Stimulated activated naive CD4-positive, alpha-beta T cell (primary cell): ENCODE measurements around the gene RAET1E.
A peak's percentile ranks its signal among the peaks of the same experiment; 100 is the strongest.
"Not testable (repeated sequence)": the region's sequence is repeated elsewhere in the genome, so short reads cannot be mapped to it uniquely, and the experiment has no call there.

Experiments
- DNase-seq, 6 experiments: peaks; one replicate each; lab custom pipeline; 2025; lab: John Stamatoyannopoulos, UW

The RAET1E gene, protein sequence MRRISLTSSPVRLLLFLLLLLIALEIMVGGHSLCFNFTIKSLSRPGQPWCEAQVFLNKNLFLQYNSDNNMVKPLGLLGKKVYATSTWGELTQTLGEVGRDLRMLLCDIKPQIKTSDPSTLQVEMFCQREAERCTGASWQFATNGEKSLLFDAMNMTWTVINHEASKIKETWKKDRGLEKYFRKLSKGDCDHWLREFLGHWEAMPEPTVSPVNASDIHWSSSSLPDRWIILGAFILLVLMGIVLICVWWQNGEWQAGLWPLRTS

DNA sequence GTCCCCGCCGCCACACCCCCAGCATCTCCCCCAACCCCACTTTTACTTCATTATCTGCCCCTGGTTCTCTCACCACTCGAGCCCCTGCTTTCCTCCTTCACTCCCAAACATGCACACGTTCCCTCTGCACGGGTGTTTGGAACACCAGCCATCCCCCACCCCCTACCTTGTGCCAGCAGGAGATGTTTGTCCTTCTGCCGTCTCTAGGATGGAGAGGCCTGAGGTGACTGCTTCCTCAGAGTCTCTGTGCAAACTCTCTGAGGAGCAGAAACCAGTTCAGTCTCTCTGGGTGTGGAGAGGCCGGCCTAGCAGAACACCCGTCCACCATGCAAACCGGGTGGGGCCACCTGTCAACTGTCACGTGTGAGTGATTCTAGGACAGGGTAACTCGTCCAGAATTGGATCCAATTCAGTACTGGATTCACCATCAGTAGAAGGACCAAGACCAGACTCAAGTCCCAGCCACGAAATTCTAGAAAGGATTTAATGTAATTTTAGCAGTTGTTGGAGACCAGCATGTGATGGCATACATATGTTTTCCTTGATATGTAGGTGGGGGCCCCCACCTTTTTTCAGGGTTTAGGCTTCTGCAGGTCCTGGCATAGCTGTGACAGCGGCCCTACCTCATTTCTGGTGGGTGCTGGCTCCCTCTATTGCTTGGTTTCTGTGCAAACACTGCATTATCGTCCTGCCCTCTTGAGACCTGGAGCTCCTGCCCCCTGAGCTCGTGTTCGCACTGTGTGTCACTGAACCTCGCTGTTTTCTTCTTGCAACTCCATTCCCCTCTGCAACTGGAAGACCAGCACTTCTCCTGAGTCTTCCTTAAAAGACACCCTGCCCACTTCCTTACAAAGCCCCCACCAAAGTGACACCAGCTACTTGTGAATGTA lies at the start of gene RAET1E:
Gene RAET1E (minus strand): TSS at position 259 of the 890 bp plus-strand sequence. CDS start 7,212 bp downstream, outside the sequence.
- no peak for DNase-seq

DNA sequence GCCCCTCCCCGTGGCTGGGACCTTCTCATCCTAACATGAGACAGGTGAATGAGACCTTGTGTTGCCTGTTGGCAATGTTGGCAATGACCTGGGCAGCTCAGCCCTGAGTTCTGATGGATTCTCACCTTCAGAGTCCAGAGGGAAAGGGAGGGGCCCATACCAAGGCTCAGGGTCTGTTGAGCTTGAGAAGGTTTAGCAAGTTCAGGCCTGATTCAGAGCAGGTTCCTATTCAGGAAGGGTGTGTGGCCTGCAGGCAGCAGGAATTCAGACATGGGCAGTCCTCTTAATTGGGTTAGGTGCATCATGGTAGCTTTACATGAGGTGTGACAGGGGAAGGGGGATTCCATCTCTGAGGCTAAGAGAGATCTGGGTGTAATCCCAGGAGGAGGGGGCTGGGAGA lies 49.6 kb upstream of the RAET1E start:
- not testable (repeated sequence) for DNase-seq

DNA sequence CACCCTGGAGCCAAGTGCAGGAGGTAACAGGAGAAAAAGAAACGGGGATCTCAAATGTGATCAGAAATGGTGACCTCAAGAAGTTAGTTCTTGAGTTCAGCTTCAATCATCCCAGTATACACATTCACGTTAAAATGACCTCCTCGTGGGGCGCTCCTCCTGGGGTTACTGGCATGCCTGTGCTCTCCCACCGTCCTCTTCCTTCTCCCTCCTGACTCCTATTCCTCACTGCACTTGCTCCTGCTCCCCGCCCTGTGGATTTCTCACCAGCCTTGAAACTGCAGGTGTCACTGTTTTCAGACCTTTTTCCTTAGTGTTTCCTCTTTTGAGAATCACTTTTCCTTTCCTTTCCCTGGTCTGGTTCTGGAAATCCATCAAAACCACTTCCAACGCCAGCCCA lies 48.7 kb upstream of the RAET1E start:
- DNase-seq, result not testable (repeated sequence)

DNA sequence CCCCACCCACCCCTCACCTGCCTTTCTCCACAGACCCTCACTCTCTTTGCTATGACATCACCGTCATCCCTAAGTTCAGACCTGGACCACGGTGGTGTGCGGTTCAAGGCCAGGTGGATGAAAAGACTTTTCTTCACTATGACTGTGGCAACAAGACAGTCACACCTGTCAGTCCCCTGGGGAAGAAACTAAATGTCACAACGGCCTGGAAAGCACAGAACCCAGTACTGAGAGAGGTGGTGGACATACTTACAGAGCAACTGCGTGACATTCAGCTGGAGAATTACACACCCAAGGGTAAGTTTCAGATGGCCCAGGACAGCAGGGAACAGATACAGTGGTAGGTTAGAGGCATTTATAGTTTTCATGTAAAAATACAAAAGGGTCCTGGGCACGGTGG lies 47.4 kb upstream of the RAET1E start:
- DNase-seq, result not testable (repeated sequence)

DNA sequence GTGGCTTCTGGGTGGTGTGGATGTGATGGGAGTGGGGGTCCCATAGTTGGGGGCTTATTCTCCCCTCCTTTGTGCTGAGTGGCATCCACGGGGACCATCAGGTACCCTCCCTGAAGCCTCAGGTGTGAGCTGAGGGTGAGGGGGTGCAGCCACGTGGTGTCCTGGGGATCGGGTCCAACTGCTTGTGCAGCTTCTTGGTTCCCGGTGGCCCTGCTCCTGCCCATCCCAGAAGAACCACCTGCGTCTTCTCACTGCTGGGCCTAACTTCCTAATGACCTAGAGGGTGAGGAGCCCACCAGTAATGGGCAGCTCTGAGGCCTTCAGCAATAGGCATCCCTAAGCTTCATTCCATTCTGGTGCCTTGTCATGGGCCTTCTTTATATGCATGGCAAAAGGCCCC lies 45.4 kb upstream of the RAET1E start:
- DNase-seq, result not testable (repeated sequence)

DNA sequence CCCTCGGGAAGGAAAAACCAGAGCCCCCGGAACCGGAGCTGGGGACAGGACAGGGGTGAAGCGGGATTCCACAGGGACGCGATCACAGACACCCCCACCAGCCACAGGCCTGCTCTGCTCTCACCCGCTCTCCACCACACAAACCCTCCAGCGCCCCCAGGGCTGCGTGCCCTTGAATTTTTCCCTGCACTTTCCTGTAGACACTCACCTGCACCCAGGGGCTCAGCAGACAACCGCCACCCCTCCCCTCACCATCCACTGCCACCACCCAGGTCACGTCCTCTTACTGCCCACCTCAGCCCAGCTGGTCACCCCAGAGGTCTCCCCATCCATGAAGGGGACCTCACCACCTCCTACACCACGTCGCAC lies 44.5 kb upstream of the RAET1E start:
- peak in 1 of 6 experiments; percentile 39 for DNase-seq

DNA sequence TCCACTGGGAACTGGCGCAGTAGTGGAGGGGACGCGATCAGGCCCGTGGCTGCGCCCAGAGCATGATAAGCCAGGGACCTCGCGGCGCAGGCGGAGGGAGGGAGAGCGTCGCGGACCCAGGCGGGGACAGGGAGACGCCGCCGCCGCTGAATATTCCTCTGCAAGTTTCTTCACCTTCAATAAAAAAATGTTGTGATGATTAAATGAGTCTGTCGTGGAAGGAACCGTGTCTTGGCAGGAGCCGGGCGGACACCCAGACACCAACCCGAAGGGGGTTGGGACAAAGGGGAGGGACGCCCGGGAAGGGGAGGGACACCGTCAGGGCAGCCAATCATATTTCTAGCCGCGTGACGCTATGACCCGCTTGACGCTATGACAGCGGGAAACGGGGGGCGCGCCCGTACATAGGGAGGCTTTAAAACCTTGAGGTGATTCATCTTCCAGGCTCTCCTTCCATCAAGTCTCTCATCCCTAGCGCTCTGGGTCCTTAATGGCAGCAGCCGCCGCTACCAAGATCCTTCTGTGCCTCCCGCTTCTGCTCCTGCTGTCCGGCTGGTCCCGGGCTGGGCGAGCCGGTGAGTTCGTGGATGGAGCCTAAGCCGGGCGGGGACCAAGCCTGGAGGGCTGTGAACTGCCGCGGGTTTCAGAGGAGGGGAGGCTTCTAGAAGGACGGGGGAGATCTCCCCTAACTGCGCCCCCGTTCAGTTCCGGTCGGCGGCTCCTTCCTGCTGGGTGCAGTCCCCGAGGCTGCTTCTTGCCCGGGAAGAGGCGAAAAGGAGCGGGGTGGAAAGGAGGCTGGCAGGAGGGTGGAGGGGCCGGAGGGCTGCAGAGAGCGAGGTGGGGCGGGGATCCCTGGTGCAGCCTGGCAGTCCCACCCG lies 43.9 kb upstream of the RAET1E start, which contains the start of gene ULBP2:
Gene ULBP2 (plus strand): TSS at position 432 of the 878 bp plus-strand sequence. CDS start 59 bp downstream, at position 491.
- peak; percentile 70 to 87 (median 84) for DNase-seq

DNA sequence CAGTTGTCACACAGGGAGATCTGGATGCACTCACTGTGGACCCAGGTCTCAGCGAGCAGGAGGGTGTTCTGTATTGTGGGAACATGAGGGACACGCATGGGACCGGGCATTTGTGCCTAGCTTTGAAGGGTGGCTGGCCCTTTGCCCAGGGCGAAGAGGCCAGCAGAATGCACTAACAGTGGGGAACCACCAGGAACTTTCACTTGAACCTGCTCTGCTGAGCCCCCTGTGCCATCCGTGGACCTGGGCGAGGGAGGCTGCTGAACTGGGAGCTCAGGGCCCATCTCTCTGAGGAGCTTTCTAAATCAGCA lies 42.7 kb upstream of the RAET1E start:
- no peak for DNase-seq

DNA sequence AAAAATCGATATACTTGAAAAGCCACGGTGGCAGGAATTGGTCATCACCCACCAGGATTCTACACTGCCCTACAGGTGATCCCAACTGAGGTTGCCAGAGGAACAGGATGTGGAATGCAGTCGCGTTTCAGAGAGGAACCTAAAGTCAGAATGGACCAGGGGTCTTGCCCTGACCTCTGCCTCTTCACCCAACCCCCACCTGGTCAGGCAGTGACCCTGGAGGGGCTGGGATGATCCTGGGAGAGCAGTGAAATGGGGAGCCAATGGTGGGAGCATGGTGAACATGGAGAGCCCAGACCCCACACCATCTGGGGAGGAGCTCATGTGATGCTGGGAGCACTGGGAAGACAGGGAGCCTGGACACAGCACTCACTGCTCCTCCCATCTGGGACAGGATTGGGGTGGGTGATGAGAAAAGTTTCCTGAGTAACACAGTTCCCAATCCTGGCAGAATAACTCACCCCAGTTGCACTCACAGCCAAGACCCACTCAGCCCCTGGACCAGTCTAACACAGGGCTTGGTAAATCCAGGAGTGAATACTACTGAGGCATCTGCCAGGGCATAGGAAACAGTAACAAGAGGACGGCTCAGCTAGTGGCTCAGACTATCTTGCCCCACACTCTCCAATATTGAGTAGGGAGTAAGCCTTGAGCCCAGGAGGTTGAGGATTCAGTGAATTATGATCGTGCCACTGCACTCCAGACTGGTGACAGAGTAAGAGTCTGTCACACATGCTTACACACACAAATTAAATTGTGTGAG lies 42.2 kb upstream of the RAET1E start:
- DNase-seq, result no peak

DNA sequence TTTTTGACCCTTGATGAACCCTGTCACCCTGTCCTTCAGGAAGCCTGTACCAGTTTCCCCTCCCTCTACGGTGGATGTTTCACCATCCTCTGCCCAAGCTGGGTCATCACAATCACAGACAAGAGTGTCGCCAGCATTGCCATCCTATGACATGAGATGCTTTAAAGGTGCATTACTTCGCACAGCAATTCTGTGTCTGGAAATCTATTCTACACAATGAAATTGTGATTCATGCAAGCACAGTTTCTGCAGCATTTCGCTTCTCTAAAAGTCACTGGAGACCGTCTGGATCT lies 41.4 kb upstream of the RAET1E start:
- DNase-seq, result no peak

DNA sequence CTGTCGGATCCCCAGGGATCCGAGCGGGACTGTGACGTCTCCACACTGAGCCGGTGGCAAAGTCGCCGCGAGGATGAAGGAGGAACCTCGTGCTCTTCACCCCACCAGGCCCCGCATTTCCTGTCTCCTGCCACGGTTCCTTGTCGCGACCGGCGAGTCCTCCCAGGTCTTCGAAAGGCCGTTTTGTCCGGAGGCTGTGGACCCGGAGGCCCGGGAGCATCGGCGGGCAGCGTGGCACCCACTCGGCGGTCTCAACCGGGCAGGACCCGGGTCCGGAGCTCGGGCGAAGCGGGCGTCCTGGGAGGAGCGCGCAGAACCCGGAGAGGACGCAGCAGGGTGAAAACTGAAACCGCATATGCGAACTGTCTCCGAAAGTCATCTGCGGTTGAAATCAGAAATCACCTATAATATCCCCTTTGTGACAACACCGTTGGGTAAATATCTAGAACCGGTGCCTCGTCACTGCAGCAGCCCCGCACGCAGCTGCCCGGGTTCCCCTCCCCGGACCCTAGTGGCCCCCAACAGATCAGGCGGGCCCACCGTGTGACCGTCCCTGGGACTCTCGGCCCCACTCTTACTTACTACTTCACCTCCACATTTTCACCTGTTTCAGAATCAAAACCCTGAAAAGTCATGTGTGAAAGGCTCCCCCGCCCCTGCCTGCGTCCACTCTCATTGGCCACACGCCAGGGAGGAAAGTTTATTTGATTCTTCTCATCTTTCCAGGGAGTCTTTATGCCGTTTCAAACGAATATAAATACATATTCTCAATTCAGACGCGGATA lies 40.9 kb upstream of the RAET1E start:
- DNase-seq, result peak; percentile 28 to 69 (median 51)

DNA sequence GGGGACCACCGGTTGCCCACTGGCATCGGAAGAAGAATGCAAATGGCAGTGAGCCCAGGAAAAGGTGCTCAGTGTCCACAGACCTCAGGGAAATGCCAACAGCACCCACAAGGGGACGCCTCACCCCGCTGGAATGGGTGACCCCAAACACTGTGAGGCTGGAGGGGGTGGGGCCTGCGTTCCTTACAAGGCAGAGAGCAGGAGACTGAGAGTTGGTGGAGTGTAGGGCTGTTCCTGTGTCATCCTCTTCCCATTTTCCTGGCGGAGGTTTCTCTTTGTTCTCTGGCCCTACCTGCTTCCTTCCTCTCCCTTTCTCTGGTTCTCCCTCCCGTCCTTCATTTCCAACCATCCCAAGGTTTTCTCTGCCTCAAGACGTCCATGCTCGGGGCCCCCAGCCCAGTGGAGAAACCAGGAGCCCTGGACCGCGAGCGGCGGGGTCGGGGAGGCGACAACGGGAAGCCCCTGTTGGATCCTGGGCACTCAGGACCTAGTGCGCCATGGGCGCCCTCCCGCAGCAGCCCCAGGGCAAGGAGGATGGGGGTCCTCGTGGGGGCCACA lies 40.2 kb upstream of the RAET1E start:
- peak in 1 of 6 experiments; percentile 42 for DNase-seq

DNA sequence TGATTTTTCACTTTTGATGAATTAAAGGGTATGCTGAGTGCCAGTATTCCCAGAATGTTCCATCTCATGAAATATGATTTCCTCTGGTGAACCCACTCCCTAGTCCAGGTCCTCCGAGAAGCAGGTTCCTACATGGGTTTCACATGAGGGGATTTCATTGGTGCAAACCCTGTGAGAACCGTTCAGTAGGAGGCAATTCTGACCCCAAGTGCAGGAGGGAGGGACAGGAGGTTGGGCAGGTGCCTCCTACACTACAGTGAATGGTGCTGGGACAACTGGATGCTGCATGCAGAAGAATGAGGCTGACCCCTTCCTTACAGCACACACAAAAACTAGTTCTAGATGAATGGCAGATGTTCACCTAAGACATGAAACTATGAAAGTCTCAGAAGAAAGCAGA lies 38.8 kb upstream of the RAET1E start:
- DNase-seq, result no peak

DNA sequence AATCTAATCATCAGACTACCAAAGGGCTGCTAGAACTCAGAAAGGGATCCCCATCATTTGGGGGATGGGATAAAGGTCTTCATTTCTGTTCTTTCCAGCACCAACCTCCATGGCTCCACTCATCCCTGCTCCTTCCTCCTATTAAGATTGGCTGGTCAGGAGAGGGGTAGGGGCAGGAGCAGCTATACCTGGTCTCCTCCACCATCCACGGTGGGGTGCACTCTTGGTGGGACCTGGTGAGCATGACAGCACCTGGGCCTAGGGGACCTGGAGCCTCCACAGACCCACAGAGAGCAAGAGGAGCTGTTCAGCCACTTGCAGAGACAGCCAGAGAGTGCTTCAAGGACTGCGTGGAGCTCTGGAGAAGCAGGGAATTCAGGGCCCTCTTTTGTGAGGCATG lies 37.8 kb upstream of the RAET1E start:
- no peak for DNase-seq

DNA sequence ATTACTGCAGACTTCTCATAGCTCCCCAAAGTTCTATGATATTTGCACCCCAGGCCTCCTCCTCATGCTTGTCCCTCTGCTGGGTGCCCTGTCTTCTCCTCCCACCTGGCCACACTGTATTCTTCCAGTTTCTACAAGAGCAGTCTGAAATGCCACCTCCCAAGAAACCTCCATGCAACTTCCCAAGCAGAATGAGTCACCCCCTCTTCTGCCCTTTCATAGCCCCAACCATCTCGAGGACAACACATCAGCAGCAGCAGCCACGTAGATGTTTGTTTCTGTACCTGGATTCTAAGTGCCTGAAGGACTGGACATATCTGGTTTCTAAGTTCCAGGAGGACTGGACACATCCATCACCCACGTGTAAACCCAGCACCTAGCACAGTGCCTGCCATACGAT lies 37.3 kb upstream of the RAET1E start:
- DNase-seq, result no peak

DNA sequence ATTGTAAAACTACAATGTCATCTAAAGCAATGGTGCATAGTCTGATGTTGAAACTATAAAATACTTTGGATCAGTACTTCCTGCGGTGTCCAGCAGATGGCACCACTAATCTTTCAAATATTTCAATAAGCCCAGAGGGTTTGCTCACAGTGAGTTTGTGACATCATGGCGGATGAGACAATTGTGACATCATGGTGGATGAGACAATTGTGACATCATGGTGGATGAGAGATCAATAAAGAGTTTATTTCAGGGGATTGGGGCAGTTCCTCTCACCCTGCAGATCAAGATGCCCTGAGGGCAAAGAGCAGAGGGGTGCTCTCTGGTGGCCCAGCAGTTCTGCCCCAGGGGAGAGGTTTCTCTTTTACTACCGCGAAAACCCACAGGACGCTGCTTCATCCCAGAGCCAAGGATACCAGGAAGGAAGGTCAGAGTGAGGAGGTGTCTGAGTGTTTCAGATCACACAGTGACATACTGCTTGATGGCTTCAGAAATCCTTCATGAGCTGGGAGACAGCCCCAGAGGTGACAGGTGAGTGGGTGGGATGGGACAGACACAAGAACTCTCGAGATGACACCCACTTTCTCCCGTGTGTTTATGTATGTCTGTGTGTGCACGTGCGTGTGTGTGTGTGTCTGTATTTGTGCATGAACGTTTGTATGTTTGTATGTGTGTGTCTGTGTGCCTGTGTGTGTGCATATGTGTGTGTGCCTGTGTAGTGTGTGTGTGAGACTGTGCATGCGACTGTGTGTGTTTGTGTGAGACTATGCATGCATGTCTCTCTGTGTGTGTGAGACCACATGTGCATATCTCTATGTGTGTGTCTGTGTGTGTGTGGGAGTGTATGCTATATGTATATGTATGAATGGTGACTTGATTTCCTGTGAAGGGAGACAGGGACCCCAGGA lies 36.6 kb upstream of the RAET1E start:
- peak; percentile 46 to 81 (median 55) for DNase-seq

DNA sequence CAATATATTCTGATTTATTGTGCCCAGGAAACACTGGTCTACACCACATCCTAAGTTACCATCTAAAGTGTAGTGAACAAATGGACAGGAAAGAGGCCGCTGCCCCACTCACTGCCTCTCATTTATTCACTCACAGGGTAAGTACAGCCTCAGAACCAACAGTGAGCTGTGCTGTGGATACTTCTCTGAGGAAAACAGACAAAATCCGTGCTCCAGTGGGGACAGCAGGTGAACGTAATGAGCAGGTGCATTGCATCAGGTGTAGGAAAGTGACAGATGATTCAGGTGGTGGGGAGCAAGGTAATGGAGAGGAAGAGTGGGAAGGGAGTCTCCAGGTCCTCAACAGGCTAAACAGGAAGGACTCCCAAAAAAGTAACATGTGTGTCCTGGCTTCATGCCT lies 35.5 kb upstream of the RAET1E start:
- no peak for DNase-seq

DNA sequence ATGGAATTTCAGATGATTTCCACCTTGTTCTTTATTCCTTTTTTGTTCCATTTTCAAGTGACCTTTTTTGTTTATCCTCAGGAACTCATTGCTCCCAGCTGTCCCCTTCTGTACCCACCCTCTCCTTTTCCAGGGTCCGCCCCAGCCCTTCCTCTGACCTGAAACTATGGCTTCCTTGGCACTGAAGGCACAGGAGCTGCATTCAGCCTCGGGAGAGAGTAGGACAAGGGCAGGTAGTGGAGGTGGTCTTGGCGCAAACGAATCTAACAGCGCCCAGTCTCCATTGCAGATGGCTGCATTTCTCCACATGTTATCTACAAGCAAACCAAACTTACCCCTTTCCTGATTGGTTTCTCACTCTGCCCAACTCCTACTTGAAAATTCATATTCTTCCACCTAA lies 35.1 kb upstream of the RAET1E start:
- DNase-seq, result no peak

DNA sequence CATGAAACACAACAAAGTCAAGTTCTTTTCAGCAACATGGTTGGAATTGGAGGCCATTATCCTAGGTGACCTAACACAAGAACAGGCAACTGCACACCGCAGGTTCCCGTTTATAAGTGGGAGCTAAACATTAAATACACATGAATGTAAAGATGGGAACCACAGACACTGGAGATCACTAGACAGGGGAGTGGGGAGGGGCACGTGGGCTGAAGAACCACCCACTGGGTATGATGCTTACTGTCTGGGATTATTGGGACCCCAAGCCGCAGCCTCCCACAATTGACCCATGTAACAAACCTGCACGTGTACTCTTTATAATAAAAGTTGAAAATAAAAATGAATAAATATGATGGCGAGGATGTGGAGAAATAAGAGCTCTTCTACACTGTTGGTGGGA lies 33.6 kb upstream of the RAET1E start:
- DNase-seq, result no peak

DNA sequence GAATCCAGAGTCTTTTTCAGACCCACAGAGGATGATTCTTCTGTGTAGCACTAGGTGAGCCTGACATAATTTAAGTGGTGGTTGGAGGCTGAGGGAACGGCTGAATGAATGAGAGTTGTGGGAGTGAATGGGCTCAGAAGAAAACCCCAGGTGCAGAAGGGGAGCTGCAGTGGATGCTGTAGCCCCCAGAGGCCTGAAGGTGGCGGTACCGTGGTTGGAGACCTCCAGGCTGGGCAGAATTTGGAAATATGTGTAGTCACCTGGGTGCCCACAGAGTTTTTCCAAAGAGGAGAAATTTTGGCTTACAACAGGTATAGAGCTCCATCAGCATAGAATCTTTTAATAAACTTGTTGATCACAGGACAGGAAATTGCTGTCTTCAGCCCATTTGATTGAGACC lies 31.5 kb upstream of the RAET1E start:
- DNase-seq, result peak in 1 of 6 experiments; percentile 11
